ENCODE data around the gene DPP3.
"Not testable (repeated sequence)": the region's sequence is repeated elsewhere in the genome, so short reads cannot be mapped to it uniquely, and the experiment has no call there.

DPP3 gene

DNA sequence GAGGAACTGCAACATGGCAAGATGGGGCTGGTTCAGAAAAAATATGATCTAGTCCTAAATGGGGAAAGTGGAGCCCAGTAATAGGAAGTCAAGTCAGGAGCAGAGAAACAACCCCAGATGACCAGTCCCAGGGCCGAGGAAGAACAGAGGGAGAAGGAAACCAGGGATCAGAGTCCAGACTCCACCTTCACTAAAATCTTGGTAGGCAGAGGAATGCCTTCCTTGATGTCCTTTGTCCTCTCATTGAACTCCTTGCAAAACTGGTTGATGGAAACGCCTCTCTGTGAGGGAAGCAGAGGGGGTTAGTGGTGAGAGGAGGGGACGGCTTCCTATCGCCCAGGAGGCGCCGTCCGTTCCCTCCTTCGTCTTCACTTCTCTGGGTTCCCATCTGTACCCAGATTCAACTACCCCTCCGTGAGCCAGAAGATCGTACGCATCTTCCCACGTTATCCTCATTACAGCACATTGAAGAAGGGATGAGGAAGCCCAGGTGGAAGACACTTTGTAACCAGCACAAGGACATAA is 42.2 kb upstream of the DPP3 start:
- Histone ChIP-seq H3K9me3 (replicated peaks; ENCODE audit: insufficient read depth, low read length) (no peaks in the 10 kb centered on the region), H3F3A (ENCODE audit: insufficient read depth, low read length) (no peaks in the 10 kb centered on the region), H3K9ac (ENCODE audit: low read length) (peak overlapping the region; percentile 75), H3K4me1 (ENCODE audit: low read length) (no peaks in the 10 kb centered on the region), H3K4me2 (ENCODE audit: low read depth, low read length) (peak overlapping the region; percentile 70), H2AFZ (ENCODE audit: low read length) (peak overlapping the region; percentile 86), H4K20me1 (ENCODE audit: insufficient read depth, low read length) (no peaks in the 10 kb centered on the region), H3K4me3 (ENCODE audit: low read length) (peak overlapping the region; percentile 97), H3K79me2 (ENCODE audit: low read length) (peaks cover 9% of the 10 kb centered on the region), H3K9me2 (replicated peaks; ENCODE audit: insufficient read depth, low read length) (no peaks in the 10 kb centered on the region), H3K36me3 (replicated peaks; ENCODE audit: insufficient read depth, low read length) (0 out of 2 replicates have a peak, but pooled peaks cover 6% of the 10 kb centered on the region), H3K27me3 (replicated peaks; ENCODE audit: insufficient read depth, low read length) (peaks cover 25% of the 10 kb centered on the region), H3K27ac (ENCODE audit: low read length) (peak overlapping the region; percentile 67; the same call in 1 of the 2 replicates)
- TF ChIP-seq, protein P1, sequence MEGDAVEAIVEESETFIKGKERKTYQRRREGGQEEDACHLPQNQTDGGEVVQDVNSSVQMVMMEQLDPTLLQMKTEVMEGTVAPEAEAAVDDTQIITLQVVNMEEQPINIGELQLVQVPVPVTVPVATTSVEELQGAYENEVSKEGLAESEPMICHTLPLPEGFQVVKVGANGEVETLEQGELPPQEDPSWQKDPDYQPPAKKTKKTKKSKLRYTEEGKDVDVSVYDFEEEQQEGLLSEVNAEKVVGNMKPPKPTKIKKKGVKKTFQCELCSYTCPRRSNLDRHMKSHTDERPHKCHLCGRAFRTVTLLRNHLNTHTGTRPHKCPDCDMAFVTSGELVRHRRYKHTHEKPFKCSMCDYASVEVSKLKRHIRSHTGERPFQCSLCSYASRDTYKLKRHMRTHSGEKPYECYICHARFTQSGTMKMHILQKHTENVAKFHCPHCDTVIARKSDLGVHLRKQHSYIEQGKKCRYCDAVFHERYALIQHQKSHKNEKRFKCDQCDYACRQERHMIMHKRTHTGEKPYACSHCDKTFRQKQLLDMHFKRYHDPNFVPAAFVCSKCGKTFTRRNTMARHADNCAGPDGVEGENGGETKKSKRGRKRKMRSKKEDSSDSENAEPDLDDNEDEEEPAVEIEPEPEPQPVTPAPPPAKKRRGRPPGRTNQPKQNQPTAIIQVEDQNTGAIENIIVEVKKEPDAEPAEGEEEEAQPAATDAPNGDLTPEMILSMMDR (IDR thresholded peaks at IDR 0.05; ENCODE audit: low read length): no peak
- TF ChIP-seq EZH2 (optimal IDR thresholded peaks at IDR 0.05; ENCODE audit: low read depth, low read length) (no peak), EZH2phosphoT487 (IDR thresholded peaks at IDR 0.05; ENCODE audit: low read length) (no peak)
- peak; percentile 6 for DNase-seq

DNA sequence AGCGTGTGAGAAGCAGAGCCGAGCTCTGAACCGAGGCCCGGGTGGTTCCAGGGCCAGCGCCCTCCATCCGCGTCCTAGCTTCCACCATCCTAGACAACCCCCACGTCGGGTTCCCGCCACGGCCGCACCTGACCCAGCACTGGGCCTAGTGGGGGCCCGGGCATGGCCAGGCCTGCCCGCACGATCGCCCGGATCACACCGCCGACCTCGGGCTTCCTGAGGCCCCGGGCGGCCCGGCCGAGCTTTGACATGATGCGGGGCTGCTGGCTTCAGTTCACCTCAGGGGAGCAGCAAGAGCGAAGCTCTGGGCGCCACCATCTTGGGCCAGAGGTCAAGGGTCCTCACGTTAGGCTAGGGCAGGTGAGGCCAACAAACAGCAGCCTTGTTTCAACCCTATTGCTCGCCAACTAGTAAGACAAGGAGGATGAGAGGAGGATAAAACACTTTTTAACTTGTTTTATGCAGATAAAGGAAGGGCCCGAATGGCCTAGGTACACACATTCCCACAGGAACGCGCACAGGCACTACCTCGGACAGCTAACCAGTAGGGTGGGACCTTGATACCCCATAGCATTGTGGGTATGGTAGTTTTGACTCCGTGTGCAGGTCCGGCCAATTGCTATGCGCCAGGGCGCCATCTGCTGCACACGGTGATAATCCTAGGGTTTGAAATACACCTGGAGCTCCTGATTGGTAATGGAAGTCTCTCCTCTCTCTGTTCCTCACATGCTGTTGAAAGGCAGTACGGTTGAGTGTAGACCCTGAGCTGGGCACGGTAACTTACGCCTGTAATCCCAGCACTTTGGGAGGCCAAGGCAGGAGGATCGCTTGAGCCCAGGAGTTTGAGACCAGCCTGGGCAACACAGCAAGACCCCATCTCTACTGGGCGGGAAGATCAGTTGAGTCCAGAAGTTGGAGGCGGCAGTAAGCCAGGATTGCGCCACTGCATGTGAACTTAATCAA is 41.4 kb upstream of the DPP3 start, which contains the start of gene MRPL11:
Gene MRPL11, minus strand, starts transcription at position 345 of the 963 bp plus-strand sequence. Its CDS starts 94 bp downstream, at position 251.
- Histone ChIP-seq H3K4me3 (ENCODE audit: low read length) (peak within 1 kb of the TSS; percentile 97), H3K36me3 (replicated peaks; ENCODE audit: insufficient read depth, low read length) (0 out of 2 replicates have a peak, but pooled peaks cover 6% of the 10 kb centered on the region), H2AFZ (ENCODE audit: low read length) (peak within 1 kb of the TSS; percentile 86), H3K79me2 (ENCODE audit: low read length) (peaks cover 9% of the 10 kb centered on the region), H3K4me1 (ENCODE audit: low read length) (no peaks in the 10 kb centered on the region), H3K27ac (ENCODE audit: low read length) (peak within 1 kb of the TSS; percentile 67), H3K27me3 (replicated peaks; ENCODE audit: insufficient read depth, low read length) (peaks cover 32% of the 10 kb centered on the region), H3K9ac (ENCODE audit: low read length) (peak within 1 kb of the TSS; percentile 75), H3K4me2 (ENCODE audit: low read depth, low read length) (peak within 1 kb of the TSS; percentile 70), H3K9me2 (replicated peaks; ENCODE audit: insufficient read depth, low read length) (no peaks in the 10 kb centered on the region), H3K9me3 (replicated peaks; ENCODE audit: insufficient read depth, low read length) (no peaks in the 10 kb centered on the region), H4K20me1 (ENCODE audit: insufficient read depth, low read length) (no peaks in the 10 kb centered on the region), H3F3A (ENCODE audit: insufficient read depth, low read length) (no peaks in the 10 kb centered on the region)
- peak; percentile 95 for DNase-seq
- TF ChIP-seq, protein P1 (IDR thresholded peaks at IDR 0.05; ENCODE audit: low read length): peak; percentile 78
- no peak for TF ChIP-seq EZH2 (optimal IDR thresholded peaks at IDR 0.05; ENCODE audit: low read depth, low read length)

DNA sequence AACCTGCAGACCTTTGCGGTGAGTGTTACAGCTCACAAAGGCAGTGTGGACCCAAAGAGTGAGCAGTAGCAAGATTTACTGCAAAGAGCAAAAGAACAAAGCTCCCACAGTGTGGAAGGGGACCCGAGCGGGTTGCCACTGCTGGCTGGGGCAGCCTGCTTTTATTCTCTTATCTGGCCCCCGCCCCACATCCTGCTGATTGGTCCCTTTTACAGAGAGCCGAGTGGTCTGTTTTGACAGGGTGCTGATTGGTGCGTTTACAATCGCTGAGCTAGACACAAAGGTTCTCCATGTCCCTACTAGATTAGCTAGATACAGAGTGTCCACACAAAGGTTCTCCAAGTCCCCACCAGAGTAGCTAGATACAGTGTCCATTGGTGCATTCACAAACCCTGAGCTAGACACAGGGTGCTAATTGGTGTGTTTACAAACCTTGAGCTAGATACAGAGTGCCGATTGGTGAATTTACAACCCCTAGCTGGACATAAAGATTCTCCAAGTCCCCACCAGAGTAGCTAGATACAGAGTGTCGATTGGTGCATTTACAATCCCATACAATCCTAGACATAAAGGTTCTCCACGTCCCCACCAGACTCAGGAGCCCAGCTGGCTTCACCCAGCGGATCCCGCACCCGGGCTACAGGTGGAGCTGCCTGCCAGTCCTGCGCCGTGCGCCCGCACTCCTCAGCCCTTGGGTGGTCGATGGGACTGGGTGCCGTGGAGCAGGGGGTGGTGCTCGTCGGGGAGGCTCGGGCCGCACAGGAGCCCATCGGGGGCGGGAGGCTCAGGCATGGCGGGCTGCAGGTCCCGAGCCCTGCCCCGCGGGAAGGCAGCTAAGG is 39.9 kb upstream of the DPP3 start:
- not testable (repeated sequence) for H3K4me1 ChIP-seq (ENCODE audit: low read length); H3F3A ChIP-seq (ENCODE audit: insufficient read depth, low read length); H3K9me3 ChIP-seq (replicated peaks; ENCODE audit: insufficient read depth, low read length); H3K79me2 ChIP-seq (ENCODE audit: low read length); H4K20me1 ChIP-seq (ENCODE audit: insufficient read depth, low read length); H3K4me2 ChIP-seq (ENCODE audit: low read depth, low read length); DNase-seq; H3K9me2 ChIP-seq (replicated peaks; ENCODE audit: insufficient read depth, low read length); H3K4me3 ChIP-seq (ENCODE audit: low read length); H2AFZ ChIP-seq (ENCODE audit: low read length); H3K9ac ChIP-seq (ENCODE audit: low read length); H3K27ac ChIP-seq (ENCODE audit: low read length); H3K36me3 ChIP-seq (replicated peaks; ENCODE audit: insufficient read depth, low read length)
- H3K27me3 ChIP-seq (replicated peaks; ENCODE audit: insufficient read depth, low read length): peaks cover 40% of the 10 kb centered on the region

DNA sequence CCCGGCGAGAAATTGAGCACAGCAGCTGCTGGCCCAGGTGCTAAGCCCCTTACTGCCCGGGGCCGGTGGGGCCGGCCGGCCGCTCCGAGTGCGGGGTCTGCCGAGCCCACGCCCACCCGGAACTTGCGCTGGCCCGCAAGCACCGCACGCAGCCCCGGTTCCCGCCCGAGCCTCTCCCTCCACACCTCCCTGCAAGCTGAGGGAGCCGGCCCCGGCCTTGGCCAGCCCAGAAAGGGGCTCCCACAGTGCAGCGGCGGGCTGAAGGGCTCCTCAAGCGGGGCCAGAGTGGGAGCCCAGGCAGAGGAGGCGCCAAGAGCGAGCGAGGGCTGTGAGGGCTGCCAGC is 39.3 kb upstream of the DPP3 start:
- peaks cover 46% of the 10 kb centered on the region for H3K27me3 ChIP-seq (replicated peaks; ENCODE audit: insufficient read depth, low read length)
- not testable (repeated sequence) for H3K27ac ChIP-seq (ENCODE audit: low read length); H3K4me1 ChIP-seq (ENCODE audit: low read length); H3K4me3 ChIP-seq (ENCODE audit: low read length); H3K9ac ChIP-seq (ENCODE audit: low read length); H4K20me1 ChIP-seq (ENCODE audit: insufficient read depth, low read length); H3F3A ChIP-seq (ENCODE audit: insufficient read depth, low read length); DNase-seq; H3K9me2 ChIP-seq (replicated peaks; ENCODE audit: insufficient read depth, low read length); H3K79me2 ChIP-seq (ENCODE audit: low read length); H3K9me3 ChIP-seq (replicated peaks; ENCODE audit: insufficient read depth, low read length); H3K4me2 ChIP-seq (ENCODE audit: low read depth, low read length); H3K36me3 ChIP-seq (replicated peaks; ENCODE audit: insufficient read depth, low read length); H2AFZ ChIP-seq (ENCODE audit: low read length)
